ENCODE measurements around the gene ADPRHL1. TPM values are rescaled to one million over a fixed set of nuclear protein-coding genes. Genes with fewer than 3 reads are reported as not detected.

The ADPRHL1 gene
- total RNA-seq, 1 donor from 2014 or later = 11.3 TPM

DNA sequence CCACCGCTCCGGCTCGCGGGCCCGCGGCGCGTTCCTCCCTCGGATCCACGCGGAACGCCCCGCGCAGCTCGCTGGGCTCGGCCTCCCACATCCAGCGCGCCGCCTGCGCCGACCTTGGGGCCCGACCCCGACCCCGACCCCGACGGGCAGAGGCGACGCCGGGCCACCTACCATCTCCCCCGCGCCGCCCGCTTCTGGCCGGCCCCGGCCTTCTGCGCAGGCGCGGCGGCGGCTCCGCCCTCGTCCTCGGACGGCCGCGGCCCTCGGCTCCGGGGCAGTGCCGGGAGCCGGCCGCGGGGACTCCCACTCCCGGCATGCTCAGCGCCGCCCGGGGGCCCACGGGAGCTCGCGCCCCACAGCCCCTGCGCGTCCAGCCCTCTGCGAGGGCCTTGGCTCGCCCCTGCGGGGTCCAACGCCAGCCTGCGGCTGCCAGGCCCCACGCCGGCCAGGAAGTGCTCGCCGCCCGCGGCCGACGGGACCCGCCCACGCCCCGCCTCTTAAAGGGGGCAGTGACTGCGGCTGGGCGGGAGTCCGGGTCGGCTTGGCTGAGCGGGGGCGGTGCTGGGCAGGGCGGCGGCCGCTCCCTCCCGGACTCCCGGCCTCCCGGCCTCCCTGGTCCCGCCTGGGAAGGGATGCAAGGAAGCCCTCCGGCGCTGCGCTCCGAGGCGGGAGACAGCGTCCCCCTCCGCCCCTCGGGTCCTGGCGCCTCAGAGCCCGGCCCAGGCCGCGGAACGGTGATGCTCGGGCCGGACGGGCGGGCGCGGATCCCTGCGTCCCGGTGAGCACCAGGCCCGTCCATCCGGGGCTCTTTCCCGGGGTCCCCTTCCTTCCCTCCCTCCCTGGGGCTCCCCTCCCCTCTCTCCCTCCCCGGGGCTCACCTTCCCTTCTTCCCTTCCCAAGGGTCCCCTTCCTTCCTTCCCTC is 37.5 kb upstream of the ADPRHL1 start, which contains the start of gene DCUN1D2:
DCUN1D2 (minus strand) TSS at position 216 of the 922 bp plus-strand sequence; CDS start at position 174, 42 bp downstream.
- Histone ChIP-seq H3K27me3 (no peaks in the 10 kb centered on the region), H3K4me1 (peaks cover 23 to 48% of the 10 kb centered on the region in 2 donors), H3K27ac (peak within 1 kb of the TSS; percentile 88 to 95), H3K36me3 (peaks cover 0 to 5% of the 10 kb centered on the region in 2 donors), H3K4me3 (peak within 1 kb of the TSS; percentile 98 to 99), H3K9me3 (no peaks in the 10 kb centered on the region)
- TF ChIP-seq CTCF (IDR thresholded peaks at IDR 0.05) = no peak
- intact Hi-C loops (cut with DNase I) = loop anchor here (1.0 to 2.0 kb wide), 6 partner anchors 56 to 574 kb away; partner anchors contain the start of genes CUL4A, LAMP1 and PCID2
- DNase-seq (ENCODE audit: low spot score in 2 of 2) = peak; percentile 80 to 97

DNA sequence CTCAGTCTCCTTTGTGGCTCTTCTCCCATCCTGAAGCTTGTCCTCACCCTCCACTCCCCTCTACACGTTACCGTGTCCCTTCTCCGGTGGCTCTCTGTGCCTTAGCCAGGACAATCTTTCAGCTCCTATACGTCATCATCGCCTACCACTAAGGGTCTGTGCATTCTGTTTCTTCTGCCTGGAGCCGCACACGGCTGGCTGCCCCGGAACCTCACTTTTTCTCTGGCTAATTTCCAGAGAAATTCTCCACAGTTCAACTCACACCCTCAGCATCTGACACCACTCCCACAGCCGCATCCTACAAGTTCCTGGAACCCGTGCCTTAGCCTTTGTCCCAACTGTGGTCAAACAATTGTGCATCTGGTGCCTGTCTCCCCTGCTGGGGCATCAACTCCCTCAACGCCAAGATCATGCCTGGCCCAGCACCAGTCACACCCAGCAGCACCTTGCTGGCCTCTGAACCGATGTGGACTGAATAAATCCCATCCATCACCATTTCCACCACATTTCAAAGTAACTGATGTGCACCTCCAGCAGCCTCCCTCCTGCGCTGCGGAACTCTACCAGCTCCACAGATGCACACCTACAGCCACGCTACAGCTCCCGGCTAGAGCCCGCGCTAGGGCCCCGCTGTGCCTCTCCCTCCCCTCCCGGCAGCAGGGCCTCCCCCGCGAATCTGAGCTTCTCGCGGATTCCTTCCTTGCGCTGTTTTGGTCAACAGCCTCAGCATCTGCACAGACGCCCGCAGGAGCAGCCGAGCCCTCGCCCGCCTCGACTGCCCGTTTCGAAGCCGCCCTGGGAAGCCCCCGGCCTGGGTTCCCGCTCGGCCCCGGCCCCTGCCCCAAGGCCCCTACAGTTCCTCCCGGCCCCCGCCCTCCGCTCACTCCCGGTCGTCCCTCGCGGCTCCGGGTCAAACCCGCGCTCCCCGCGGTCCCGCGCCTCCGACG is 36.5 kb upstream of the ADPRHL1 start:
- no peak for TF ChIP-seq CTCF (IDR thresholded peaks at IDR 0.05)
- Histone ChIP-seq H3K4me3 (peak overlapping the region; percentile 98 to 99), H3K27ac (peak overlapping the region; percentile 88 to 95), H3K36me3 (no peaks in the 10 kb centered on the region), H3K4me1 (peaks cover 14 to 41% of the 10 kb centered on the region in 2 donors), H3K27me3 (no peaks in the 10 kb centered on the region), H3K9me3 (no peaks in the 10 kb centered on the region)
- intact Hi-C loops (cut with DNase I) = loop anchor here (1.0 to 2.0 kb wide), 6 partner anchors 57 to 575 kb away; partner anchors contain the start of genes CUL4A, LAMP1 and PCID2
- no peak for DNase-seq (ENCODE audit: low spot score in 2 of 2)

GRCh38 chr13:113489171-113489548 is 35.9 kb upstream of the ADPRHL1 start:
- Histone ChIP-seq H3K4me3 (peak overlapping the region; percentile 98 to 99), H3K27me3 (no peaks in the 10 kb centered on the region), H3K9me3 (no peaks in the 10 kb centered on the region), H3K36me3 (no peaks in the 10 kb centered on the region), H3K4me1 (peaks cover 13 to 34% of the 10 kb centered on the region in 2 donors), H3K27ac (no peak overlapping the region)
- no peak for DNase-seq (ENCODE audit: low spot score in 2 of 2)
- no peak for TF ChIP-seq CTCF (IDR thresholded peaks at IDR 0.05)
- intact Hi-C loops (cut with DNase I) = no loop called here

DNA sequence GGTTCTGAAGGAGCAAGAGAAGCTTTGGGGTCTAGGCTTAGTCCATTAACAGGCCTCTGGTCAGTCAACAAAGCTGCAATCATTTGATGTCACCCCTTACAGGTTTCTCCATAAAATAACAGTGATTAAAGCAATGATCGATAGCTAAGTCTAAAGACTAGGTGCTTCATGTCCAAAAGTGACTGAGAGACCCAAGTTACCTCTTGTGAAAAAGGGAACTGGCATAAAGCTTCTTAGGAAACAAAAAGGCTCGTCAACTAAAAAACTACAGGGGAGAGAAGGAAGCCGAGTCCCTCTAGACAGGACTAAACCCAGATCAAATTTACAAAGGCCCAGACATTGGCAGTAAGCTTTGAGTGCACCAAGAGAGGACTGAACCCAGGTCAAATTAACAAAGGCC is 35.0 kb upstream of the ADPRHL1 start:
- H3K27ac ChIP-seq = no peak overlapping the region
- H3K36me3 ChIP-seq = no peaks in the 10 kb centered on the region
- peaks cover 10 to 27% of the 10 kb centered on the region in 2 donors for H3K4me1 ChIP-seq
- H3K4me3 ChIP-seq = no peak overlapping the region
- DNase-seq (ENCODE audit: low spot score in 2 of 2) = no peak
- no peaks in the 10 kb centered on the region for H3K27me3 ChIP-seq
- no peak for TF ChIP-seq CTCF (IDR thresholded peaks at IDR 0.05)
- intact Hi-C loops (cut with DNase I) = no loop called here
- H3K9me3 ChIP-seq = no peaks in the 10 kb centered on the region

GRCh38 chr13:113486698-113487097 is 33.4 kb upstream of the ADPRHL1 start:
- no peaks in the 10 kb centered on the region for H3K36me3 ChIP-seq
- H3K4me1 ChIP-seq = peaks cover 0 to 14% of the 10 kb centered on the region in 2 donors
- H3K4me3 ChIP-seq = no peak overlapping the region
- intact Hi-C loops (cut with DNase I) = no loop called here
- no peaks in the 10 kb centered on the region for H3K9me3 ChIP-seq
- no peak overlapping the region for H3K27ac ChIP-seq
- H3K27me3 ChIP-seq = no peaks in the 10 kb centered on the region
- DNase-seq (ENCODE audit: low spot score in 2 of 2) = no peak
- TF ChIP-seq CTCF (IDR thresholded peaks at IDR 0.05) = no peak
